ENCODE data around the gene SENP3.

The SENP3 gene

DNA sequence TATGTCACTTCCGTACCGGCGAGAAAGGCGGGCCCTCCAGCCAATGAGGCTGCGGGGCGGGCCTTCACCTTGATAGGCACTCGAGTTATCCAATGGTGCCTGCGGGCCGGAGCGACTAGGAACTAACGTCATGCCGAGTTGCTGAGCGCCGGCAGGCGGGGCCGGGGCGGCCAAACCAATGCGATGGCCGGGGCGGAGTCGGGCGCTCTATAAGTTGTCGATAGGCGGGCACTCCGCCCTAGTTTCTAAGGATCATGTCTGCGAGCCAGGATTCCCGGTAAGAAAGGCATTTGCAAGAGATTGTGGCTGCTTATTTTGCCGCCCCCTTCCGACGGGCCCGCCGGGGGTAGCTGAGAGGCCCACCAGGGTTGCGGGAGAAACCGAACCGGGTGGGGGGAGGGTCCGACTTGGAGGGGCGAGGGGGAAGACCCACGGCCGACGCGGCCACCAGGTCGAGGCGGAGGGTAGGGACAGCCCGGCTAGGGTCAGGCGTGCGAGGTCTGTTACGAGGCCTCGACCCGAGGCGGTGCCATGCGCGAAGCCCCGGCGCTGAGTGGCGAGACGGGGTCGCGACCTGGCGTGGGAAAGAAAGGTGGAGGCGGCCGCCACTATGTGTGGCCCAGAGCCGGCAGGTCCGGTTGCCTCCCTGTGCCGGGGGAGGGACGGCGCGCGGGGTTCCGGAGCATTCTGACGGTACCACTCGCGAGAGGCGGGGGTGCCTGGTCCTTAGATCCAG is 11.0 kb downstream of the SENP3 start:
- Histone ChIP-seq H3K27ac (ENCODE audit: low read depth, low read length) (peak overlapping the region; percentile 88), H3K27me3 (ENCODE audit: control insufficient read depth in 1 of 2, insufficient read depth in 2 of 2, low read length in 2 of 2) (no peaks in the 10 kb centered on the region), H3K9ac (ENCODE audit: low read length) (peak overlapping the region; percentile 98), H3K4me1 (ENCODE audit: insufficient read depth, low read length) (peaks cover 25% of the 10 kb centered on the region), H3K36me3 (ENCODE audit: insufficient read depth, low read length) (peaks cover 58% of the 10 kb centered on the region), H3K4me3 (ENCODE audit: low read depth in 1 of 2, low read length in 2 of 2) (peak overlapping the region; percentile 83 to 85), H3K9me3 (ENCODE audit: low read length) (no peaks in the 10 kb centered on the region)

GRCh38 chr17:7573324-7574080 is 11.8 kb downstream of the SENP3 start:
- Histone ChIP-seq H3K27me3 (ENCODE audit: control insufficient read depth in 1 of 2, insufficient read depth in 2 of 2, low read length in 2 of 2) (no peaks in the 10 kb centered on the region), H3K9ac (ENCODE audit: low read length) (peak overlapping the region; percentile 98), H3K4me1 (ENCODE audit: insufficient read depth, low read length) (peaks cover 25% of the 10 kb centered on the region), H3K4me3 (ENCODE audit: low read depth in 1 of 2, low read length in 2 of 2) (peak overlapping the region; percentile 83 to 85), H3K9me3 (ENCODE audit: low read length) (no peaks in the 10 kb centered on the region), H3K36me3 (ENCODE audit: insufficient read depth, low read length) (peaks cover 66% of the 10 kb centered on the region), H3K27ac (ENCODE audit: low read depth, low read length) (peak overlapping the region; percentile 88)

DNA sequence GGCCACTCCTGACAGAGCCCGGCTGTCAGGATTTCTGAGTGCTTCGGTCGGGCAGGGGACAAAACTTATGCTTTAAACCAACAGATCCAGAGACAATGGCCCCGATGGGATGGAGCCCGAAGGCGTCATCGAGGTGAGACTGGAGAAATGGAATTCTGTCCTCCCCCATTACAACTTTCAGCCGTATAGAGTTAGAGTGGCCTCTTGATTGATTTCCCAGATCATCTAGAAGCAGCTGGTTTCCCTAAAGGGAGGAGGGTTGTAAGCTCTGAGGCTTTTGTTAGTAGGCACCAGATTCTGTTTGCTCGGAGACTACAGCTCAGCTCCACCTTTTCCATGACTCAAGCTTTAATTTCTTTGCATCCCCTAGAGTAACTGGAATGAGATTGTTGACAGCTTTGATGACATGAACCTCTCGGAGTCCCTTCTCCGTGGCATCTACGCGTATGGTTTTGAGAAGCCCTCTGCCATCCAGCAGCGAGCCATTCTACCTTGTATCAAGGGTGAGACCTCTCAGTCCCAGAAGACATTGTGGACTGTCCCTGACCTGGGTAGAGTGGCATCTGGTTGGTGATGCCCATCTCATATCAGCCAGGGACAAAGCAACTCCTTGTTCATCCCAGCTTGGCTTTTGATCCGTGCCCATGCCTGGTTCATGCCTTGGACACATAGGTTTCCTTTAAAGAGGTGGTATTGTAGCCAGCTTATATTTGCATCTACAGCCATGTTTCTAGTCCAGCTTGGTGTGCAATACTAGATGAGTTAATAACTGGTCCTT is 12.6 kb downstream of the SENP3 start:
- Histone ChIP-seq H3K9ac (ENCODE audit: low read length) (peak overlapping the region; percentile 21), H3K9me3 (ENCODE audit: low read length) (no peaks in the 10 kb centered on the region), H3K27ac (ENCODE audit: low read depth, low read length) (peak overlapping the region; percentile 88), H3K4me3 (ENCODE audit: low read depth in 1 of 2, low read length in 2 of 2) (peak overlapping the region; percentile 83 to 85), H3K4me1 (ENCODE audit: insufficient read depth, low read length) (peaks cover 25% of the 10 kb centered on the region), H3K27me3 (ENCODE audit: control insufficient read depth in 1 of 2, insufficient read depth in 2 of 2, low read length in 2 of 2) (no peaks in the 10 kb centered on the region), H3K36me3 (ENCODE audit: insufficient read depth, low read length) (peaks cover 72% of the 10 kb centered on the region)

DNA sequence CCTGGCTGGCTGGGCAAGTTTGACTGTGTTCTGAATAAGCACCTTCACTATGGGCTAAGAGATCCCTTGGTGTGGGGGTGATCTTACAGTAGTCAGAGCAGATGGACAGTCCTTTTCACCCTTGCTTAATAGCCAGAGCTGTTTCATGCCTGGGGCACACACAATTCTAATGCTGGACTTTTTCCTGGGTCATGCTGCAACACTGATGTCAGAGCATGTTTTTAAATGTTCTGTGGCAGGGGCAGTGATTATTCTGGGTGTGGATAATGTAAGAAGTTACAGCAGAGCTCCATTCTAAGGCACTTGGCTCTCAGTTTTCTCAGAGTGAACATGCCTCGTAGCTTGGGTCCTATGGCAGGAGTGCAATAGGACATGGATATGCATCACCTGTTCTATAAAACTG is 13.8 kb downstream of the SENP3 start:
- Histone ChIP-seq H3K27ac (ENCODE audit: low read depth, low read length) (no peak overlapping the region), H3K27me3 (ENCODE audit: control insufficient read depth in 1 of 2, insufficient read depth in 2 of 2, low read length in 2 of 2) (no peaks in the 10 kb centered on the region), H3K9ac (ENCODE audit: low read length) (no peak overlapping the region), H3K4me3 (ENCODE audit: low read depth in 1 of 2, low read length in 2 of 2) (no peak overlapping the region), H3K36me3 (ENCODE audit: insufficient read depth, low read length) (peaks cover 67% of the 10 kb centered on the region), H3K4me1 (ENCODE audit: insufficient read depth, low read length) (peaks cover 35% of the 10 kb centered on the region), H3K9me3 (ENCODE audit: low read length) (no peaks in the 10 kb centered on the region)

DNA sequence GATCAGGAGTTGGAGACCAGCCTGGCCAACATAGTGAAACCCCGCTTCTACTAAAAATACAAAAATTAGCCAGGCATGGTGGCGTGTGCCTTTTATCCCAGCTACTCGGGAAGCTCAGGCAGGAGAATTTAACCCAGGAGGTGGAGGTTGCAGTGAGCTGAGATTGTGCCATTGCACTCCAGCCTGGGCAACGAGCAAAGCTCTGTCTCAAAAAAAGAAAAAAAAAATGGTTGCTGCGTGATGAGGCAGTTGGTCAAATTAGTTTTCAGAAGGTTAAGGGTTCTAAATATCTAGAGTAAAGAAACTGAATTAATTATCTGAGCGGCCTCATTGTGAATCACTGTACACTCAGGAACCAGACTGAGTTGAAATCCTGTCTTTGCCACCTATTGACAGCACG is 14.2 kb downstream of the SENP3 start:
- Histone ChIP-seq H3K27ac (ENCODE audit: low read depth, low read length) (no peak overlapping the region), H3K4me3 (ENCODE audit: low read depth in 1 of 2, low read length in 2 of 2) (no peak overlapping the region), H3K4me1 (ENCODE audit: insufficient read depth, low read length) (peaks cover 36% of the 10 kb centered on the region), H3K36me3 (ENCODE audit: insufficient read depth, low read length) (peaks cover 67% of the 10 kb centered on the region), H3K9ac (ENCODE audit: low read length) (no peak overlapping the region), H3K27me3 (ENCODE audit: control insufficient read depth in 1 of 2, insufficient read depth in 2 of 2, low read length in 2 of 2) (no peaks in the 10 kb centered on the region), H3K9me3 (ENCODE audit: low read length) (no peaks in the 10 kb centered on the region)

- H3K9ac ChIP-seq (ENCODE audit: low read length) = no peak overlapping the region
- peaks cover 64% of the 10 kb centered on the region for H3K36me3 ChIP-seq (ENCODE audit: insufficient read depth, low read length)
- no peak overlapping the region for H3K4me3 ChIP-seq (ENCODE audit: low read depth in 1 of 2, low read length in 2 of 2)
- H3K4me1 ChIP-seq (ENCODE audit: insufficient read depth, low read length) = peaks cover 40% of the 10 kb centered on the region
- no peak overlapping the region for H3K27ac ChIP-seq (ENCODE audit: low read depth, low read length)
- H3K27me3 ChIP-seq (ENCODE audit: control insufficient read depth in 1 of 2, insufficient read depth in 2 of 2, low read length in 2 of 2) = no peaks in the 10 kb centered on the region
- H3K9me3 ChIP-seq (ENCODE audit: low read length) = no peaks in the 10 kb centered on the region
Observed at GRCh38 chr17:7576432-7576937, 14.8 kb downstream of the SENP3 start.

GRCh38 chr17:7577327-7578199 is 15.8 kb downstream of the SENP3 start:
- H3K36me3 ChIP-seq (ENCODE audit: insufficient read depth, low read length) = peaks cover 64% of the 10 kb centered on the region
- H3K4me3 ChIP-seq (ENCODE audit: low read depth in 1 of 2, low read length in 2 of 2) = no peak overlapping the region
- H3K9ac ChIP-seq (ENCODE audit: low read length) = no peak overlapping the region
- no peaks in the 10 kb centered on the region for H3K27me3 ChIP-seq (ENCODE audit: control insufficient read depth in 1 of 2, insufficient read depth in 2 of 2, low read length in 2 of 2)
- no peaks in the 10 kb centered on the region for H3K9me3 ChIP-seq (ENCODE audit: low read length)
- H3K4me1 ChIP-seq (ENCODE audit: insufficient read depth, low read length) = peaks cover 44% of the 10 kb centered on the region
- no peak overlapping the region for H3K27ac ChIP-seq (ENCODE audit: low read depth, low read length)

GRCh38 chr17:7579001-7579833 is 17.5 kb downstream of the SENP3 start, which contains the start of gene CD68:
Gene CD68 (plus strand): TSS chr17:7579638. CDS start chr17:7579678, 40 bp downstream.
- H3K27me3 ChIP-seq (ENCODE audit: control insufficient read depth in 1 of 2, insufficient read depth in 2 of 2, low read length in 2 of 2) = no peaks in the 10 kb centered on the region
- H3K27ac ChIP-seq (ENCODE audit: low read depth, low read length) = peak within 1 kb of the TSS; percentile 73
- H3K9me3 ChIP-seq (ENCODE audit: low read length) = no peaks in the 10 kb centered on the region
- H3K9ac ChIP-seq (ENCODE audit: low read length) = no peak within 1 kb of the TSS
- peaks cover 63% of the 10 kb centered on the region for H3K36me3 ChIP-seq (ENCODE audit: insufficient read depth, low read length)
- peak within 1 kb of the TSS; percentile 21 to 41 for H3K4me3 ChIP-seq (ENCODE audit: low read depth in 1 of 2, low read length in 2 of 2)
- H3K4me1 ChIP-seq (ENCODE audit: insufficient read depth, low read length) = peaks cover 50% of the 10 kb centered on the region

- H3K4me1 ChIP-seq (ENCODE audit: insufficient read depth, low read length) = peaks cover 47% of the 10 kb centered on the region
- H3K9me3 ChIP-seq (ENCODE audit: low read length) = no peaks in the 10 kb centered on the region
- no peaks in the 10 kb centered on the region for H3K27me3 ChIP-seq (ENCODE audit: control insufficient read depth in 1 of 2, insufficient read depth in 2 of 2, low read length in 2 of 2)
- H3K27ac ChIP-seq (ENCODE audit: low read depth, low read length) = peak overlapping the region; percentile 73
- H3K9ac ChIP-seq (ENCODE audit: low read length) = no peak overlapping the region
- peaks cover 55% of the 10 kb centered on the region for H3K36me3 ChIP-seq (ENCODE audit: insufficient read depth, low read length)
- H3K4me3 ChIP-seq (ENCODE audit: low read depth in 1 of 2, low read length in 2 of 2) = peak overlapping the region; percentile 21 to 41
Observed at GRCh38 chr17:7579834-7580603, 18.3 kb downstream of the SENP3 start.

All from muscle layer of colon (tissue), 2 donors.